Stimulated activated CD4-positive, alpha-beta T cell treated with anti-CD3 and anti-CD28 coated beads, TNF-alpha, amount 100 ng/mL, for 1 hour (primary cell): Measurements from ENCODE around the gene AATK.

ENCODE experiments used
- DNase-seq, 3 donors: peaks; one replicate each; pipeline ENCODE4 v3.0.0-alpha.2; 2020; ENCODE audit warnings: low read depth in 3 of 3, low spot score in 1 of 3

Gene AATK

GRCh38 chr17:81197409-81197795, 31.4 kb upstream of the AATK start:
- no peak for DNase-seq

GRCh38 chr17:81196505-81197408, 30.7 kb upstream of the AATK start:
- DNase-seq: no peak

GRCh38 chr17:81195941-81196495, 30.0 kb upstream of the AATK start:
- DNase-seq: no peak

GRCh38 chr17:81194941-81195901, 29.2 kb upstream of the AATK start:
- no peak for DNase-seq

GRCh38 chr17:81194225-81194760, 28.3 kb upstream of the AATK start:
- DNase-seq: no peak

GRCh38 chr17:81193470-81194224, 27.6 kb upstream of the AATK start:
- DNase-seq: no peak

- no peak for DNase-seq
These were observed 27.0 kb upstream of the AATK start for GRCh38 chr17:81193051-81193410.

- no peak for DNase-seq
These were observed 26.5 kb upstream of the AATK start for GRCh38 chr17:81192386-81193050.

GRCh38 chr17:81191646-81192045, 25.6 kb upstream of the AATK start:
- no peak for DNase-seq

- DNase-seq: no peak
These were observed 25.1 kb upstream of the AATK start for GRCh38 chr17:81191116-81191515.

GRCh38 chr17:81190591-81190990, 24.6 kb upstream of the AATK start:
- no peak for DNase-seq

- DNase-seq: no peak
These were observed 23.9 kb upstream of the AATK start for GRCh38 chr17:81189670-81190530.

GRCh38 chr17:81189016-81189415, 23.0 kb upstream of the AATK start:
- DNase-seq: no peak

- no peak for DNase-seq
These were observed 22.4 kb upstream of the AATK start for GRCh38 chr17:81188491-81188840.

GRCh38 chr17:81187586-81188490, 21.8 kb upstream of the AATK start:
- no peak for DNase-seq

GRCh38 chr17:81187120-81187519, 21.1 kb upstream of the AATK start:
- no peak for DNase-seq

- DNase-seq: no peak
These were observed 20.2 kb upstream of the AATK start for GRCh38 chr17:81186203-81186602.

- DNase-seq: no peak
These were observed 18.5 kb upstream of the AATK start for GRCh38 chr17:81184555-81184954.
